VCaP (cell line): ENCODE data around the gene ABHD18.
A peak's percentile ranks its signal among the peaks of the same experiment; 100 is the strongest.
"Not testable (repeated sequence)": the region's sequence is repeated elsewhere in the genome, so short reads cannot be mapped to it uniquely, and the experiment has no call there.

Source experiments
- H3K27ac ChIP-seq: fragments of 450-650 bp; 2 replicates; pipeline ENCODE4 v1.5.1; 2017
- TF ChIP-seq, protein P1 (sequence below): fragments of 450-650 bp; conservative IDR thresholded peaks from 2 replicates; pipeline ENCODE4 v1.5.1; 2017; ENCODE audit warnings: mild to moderate bottlenecking, moderate library complexity

The ABHD18 gene

DNA sequence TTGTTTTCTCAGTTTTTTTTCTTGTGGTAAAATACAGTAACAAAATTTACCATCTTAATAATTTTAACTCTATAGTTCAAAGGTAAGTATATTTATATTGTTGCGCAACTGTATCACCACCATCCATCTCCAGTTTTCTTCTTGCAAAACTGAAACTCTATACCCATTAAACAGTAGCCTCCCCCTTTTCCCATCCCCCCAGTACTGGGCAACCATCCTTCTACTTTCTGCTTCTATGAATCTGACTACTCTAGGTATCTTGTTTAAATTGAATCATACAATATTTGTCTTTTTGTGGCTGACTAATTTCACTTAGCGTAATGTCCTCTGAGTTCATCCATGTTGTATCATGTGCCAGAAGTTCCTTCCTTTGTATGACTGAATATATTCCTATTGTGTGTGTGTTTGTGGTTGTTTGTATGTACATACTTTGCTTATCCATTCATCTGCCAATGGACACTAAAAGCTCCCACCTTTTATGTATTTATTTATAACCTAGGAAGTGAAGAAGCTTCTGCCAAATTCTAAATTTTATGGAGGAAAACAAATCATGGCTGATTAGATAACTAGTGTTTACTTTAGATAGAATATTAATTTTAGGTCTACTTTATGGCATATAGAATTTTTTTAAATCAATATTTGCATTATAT lies 10.0 kb downstream of the ABHD18 start:
- TF ChIP-seq, protein P1, sequence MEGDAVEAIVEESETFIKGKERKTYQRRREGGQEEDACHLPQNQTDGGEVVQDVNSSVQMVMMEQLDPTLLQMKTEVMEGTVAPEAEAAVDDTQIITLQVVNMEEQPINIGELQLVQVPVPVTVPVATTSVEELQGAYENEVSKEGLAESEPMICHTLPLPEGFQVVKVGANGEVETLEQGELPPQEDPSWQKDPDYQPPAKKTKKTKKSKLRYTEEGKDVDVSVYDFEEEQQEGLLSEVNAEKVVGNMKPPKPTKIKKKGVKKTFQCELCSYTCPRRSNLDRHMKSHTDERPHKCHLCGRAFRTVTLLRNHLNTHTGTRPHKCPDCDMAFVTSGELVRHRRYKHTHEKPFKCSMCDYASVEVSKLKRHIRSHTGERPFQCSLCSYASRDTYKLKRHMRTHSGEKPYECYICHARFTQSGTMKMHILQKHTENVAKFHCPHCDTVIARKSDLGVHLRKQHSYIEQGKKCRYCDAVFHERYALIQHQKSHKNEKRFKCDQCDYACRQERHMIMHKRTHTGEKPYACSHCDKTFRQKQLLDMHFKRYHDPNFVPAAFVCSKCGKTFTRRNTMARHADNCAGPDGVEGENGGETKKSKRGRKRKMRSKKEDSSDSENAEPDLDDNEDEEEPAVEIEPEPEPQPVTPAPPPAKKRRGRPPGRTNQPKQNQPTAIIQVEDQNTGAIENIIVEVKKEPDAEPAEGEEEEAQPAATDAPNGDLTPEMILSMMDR, result no peak
- H3K27ac ChIP-seq, result no peak overlapping the region

DNA sequence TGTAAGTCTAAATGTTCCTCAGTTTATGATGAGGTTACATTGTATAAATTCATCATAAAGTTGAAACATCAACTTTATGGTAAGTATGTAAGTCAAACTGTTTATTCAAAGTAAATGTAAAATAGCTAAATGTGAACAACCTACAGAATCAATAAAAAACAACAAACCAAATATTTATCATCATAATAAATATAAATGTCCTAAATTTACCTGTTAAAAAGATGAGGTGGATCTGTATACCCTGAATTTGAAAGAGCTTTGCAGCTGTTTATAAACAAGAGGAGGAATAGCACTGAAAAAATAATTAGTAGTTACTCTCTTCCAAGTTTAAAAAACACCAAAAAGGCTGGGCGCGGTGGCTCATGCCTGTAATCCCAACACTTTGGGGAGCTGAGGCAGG lies 13.7 kb downstream of the ABHD18 start:
- H3K27ac ChIP-seq, result no peak overlapping the region
- TF ChIP-seq, protein P1, result no peak

DNA sequence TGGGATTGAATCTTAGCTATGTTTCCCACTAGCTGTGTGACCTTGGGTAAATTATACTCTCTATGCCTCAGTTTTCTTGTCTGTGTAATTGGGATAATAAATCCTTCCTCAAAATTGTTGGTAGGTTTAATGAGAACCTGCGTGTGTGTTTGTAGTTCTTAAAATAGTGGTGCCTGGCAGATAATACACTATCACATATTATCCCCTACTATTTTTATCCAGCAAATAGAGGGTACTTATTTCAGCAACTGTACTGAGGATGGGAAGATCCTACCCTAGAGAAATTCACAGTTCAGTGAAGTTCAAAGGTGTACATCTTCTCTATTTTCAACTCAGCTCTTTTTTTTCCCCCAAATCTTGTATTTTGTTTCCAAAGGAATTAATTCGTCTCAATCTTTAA lies 17.2 kb downstream of the ABHD18 start:
- H3K27ac ChIP-seq, result no peak overlapping the region
- TF ChIP-seq, protein P1, result no peak

DNA sequence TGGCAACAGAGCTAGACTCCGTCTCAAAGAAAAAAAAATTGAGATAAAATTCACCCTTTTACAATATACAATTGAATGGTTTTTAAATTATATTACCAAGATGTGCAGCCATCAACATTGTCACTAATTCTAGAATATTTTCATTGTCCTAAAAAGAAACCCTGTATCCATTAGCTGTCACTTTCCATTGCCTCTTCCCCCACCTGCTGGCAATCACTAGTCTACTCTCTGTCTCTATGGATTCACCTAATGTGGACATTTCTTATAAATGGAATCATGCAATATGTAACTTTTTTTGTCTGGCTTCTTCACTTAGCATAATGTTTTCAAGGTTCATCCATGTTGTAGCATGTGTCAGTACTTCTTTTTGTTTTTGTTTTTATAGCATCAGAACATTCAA lies 20.8 kb downstream of the ABHD18 start:
- no peak overlapping the region for H3K27ac ChIP-seq
- TF ChIP-seq, protein P1, result peak; percentile 46

DNA sequence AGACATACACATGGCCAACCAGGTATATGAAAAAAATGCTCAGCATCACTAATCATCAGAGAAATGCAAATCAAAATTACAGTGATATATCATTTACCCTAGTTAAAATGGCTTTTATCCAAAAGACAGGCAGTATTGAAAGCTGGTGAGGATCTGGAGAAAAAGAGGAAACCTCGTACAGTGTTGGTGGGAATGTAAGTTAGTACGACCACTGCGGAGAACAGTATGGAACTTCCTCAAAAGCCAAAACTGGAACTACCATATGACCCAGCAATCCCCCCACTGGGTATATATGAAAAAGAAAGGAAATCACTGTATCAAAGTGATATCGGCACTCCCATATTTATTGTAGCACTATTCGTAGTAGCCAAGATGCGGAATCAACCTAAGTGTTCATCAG lies 23.4 kb downstream of the ABHD18 start:
- TF ChIP-seq, protein P1, result no peak
- H3K27ac ChIP-seq, result no peak overlapping the region

DNA sequence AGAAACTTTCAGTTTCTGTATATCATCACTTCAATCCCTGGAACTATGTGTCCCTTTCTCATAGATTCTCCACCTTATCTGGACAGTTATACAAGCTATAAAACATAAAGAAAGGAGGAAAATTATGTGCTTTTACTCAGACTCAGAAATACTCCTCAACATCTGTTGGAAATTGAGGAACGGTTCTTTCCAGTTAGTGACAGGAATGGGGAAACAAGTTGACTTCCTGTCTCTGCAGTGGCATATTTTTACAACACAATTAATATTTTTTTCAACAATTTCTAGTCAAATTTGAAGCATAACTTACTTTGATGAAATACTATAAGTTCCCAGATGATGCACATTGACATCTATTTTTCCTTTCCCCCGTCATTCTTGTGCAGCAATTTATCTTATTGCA lies 27.9 kb downstream of the ABHD18 start:
- TF ChIP-seq, protein P1, result no peak
- no peak overlapping the region for H3K27ac ChIP-seq

DNA sequence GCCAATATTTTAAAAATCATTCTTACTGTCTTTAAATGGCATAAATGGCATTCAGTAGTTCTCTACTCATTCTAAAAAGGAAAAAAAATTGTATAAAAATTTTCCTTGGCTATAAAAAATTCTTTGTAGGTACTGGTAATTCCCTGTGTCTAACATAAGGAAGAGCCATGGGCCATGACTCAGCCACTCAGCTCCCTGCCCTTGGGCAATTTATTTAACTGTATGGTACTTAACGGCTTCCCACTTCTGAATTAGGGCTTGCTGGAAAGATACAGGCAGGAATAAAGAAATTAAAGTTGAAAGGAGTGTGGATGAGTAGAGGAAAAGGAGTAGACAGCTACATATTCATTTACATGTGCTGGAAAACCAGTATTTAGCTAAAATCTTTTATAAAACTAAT lies 30.6 kb downstream of the ABHD18 start:
- TF ChIP-seq, protein P1, result no peak
- H3K27ac ChIP-seq, result no peak overlapping the region

DNA sequence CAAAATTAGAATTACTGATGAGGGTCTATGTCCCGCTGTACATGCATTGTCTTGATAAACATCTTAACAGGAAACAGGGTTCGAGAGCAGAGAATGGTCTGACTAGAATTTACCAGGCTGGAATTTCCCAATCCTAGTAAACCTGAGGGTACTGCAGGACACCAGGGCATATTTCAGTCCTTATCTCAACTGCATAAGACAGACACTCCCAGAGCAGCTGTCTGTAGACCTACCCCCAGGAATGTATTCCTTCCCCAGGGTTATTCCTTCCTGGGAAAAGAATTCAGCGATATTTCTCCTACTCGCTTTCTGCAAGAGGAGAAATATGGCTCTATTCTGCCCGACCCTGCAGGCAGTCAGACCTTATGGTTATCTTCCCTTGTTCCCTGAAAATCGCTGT lies 31.3 kb downstream of the ABHD18 start:
- H3K27ac ChIP-seq, result not testable (repeated sequence)
